ENCODE results near the gene LCORL.

Gene LCORL

GRCh38 chr4:17809667-17810066 is 211.9 kb downstream of the LCORL start:
- no peak for DNase-seq
- H3K36me3 ChIP-seq: peaks cover 0 to 1% (median 0%) of the 10 kb centered on the region in 3 donors
- intact Hi-C loops (cut with DNase I; ENCODE audit: low total_unique reads): loop anchor here (2.0 to 10.0 kb wide), 3 partner anchors 195 to 233 kb away; partner anchors contain the start of genes LAP3, LCORL and MED28

GRCh38 chr4:17807446-17807845 is 214.1 kb downstream of the LCORL start:
- peaks cover 16 to 24% (median 20%) of the 10 kb centered on the region in 3 donors for H3K36me3 ChIP-seq
- peak overlapping the region in 1 of 2 donors; percentile 29 for H3K27ac ChIP-seq
- no peaks in the 10 kb centered on the region for H3K9me3 ChIP-seq
- H3K4me1 ChIP-seq: peaks cover 0 to 51% (median 32%) of the 10 kb centered on the region in 4 donors
- TF ChIP-seq CTCF (IDR thresholded peaks at IDR 0.05): no peak
- H3K4me3 ChIP-seq: peak overlapping the region; percentile 12 to 32
- no peak for DNase-seq
- H3K27me3 ChIP-seq: no peaks in the 10 kb centered on the region
- intact Hi-C loops (cut with DNase I; ENCODE audit: low total_unique reads): loop anchor here (10.0 kb wide), 1 partner anchor 193 kb away; the partner anchor contains the start of gene MED28

More at GRCh38 chr4:17809667-17810066, 211.9 kb downstream of the LCORL start:
- Histone ChIP-seq H3K4me3 (peak overlapping the region; percentile 80 to 94), H3K27ac (peak overlapping the region; percentile 93 to 97), H3K9me3 (no peaks in the 10 kb centered on the region), H3K4me1 (peaks cover 0 to 51% (median 32%) of the 10 kb centered on the region in 4 donors), H3K27me3 (no peaks in the 10 kb centered on the region)
- TF ChIP-seq CTCF (IDR thresholded peaks at IDR 0.05): no peak

GRCh38 chr4:17805580-17806155 is 215.9 kb downstream of the LCORL start:
- H3K27me3 ChIP-seq: no peaks in the 10 kb centered on the region
- no peaks in the 10 kb centered on the region for H3K9me3 ChIP-seq
- no peak for DNase-seq
- TF ChIP-seq CTCF (IDR thresholded peaks at IDR 0.05): no peak
- peaks cover 16 to 34% (median 20%) of the 10 kb centered on the region in 3 donors for H3K36me3 ChIP-seq
- intact Hi-C loops (cut with DNase I; ENCODE audit: low total_unique reads): loop anchor here (10.0 kb wide), 1 partner anchor 191 kb away; the partner anchor contains the start of gene MED28
- peaks cover 0 to 44% (median 25%) of the 10 kb centered on the region in 4 donors for H3K4me1 ChIP-seq
- H3K27ac ChIP-seq: no peak overlapping the region
- no peak overlapping the region for H3K4me3 ChIP-seq

GRCh38 chr4:17797808-17798207 is 223.7 kb downstream of the LCORL start:
- Histone ChIP-seq H3K27me3 (no peaks in the 10 kb centered on the region), H3K27ac (no peak overlapping the region), H3K4me3 (no peak overlapping the region), H3K4me1 (no peaks in the 10 kb centered on the region), H3K36me3 (peaks cover 0 to 22% (median 2%) of the 10 kb centered on the region in 3 donors), H3K9me3 (no peaks in the 10 kb centered on the region)
- TF ChIP-seq CTCF (IDR thresholded peaks at IDR 0.05): no peak
- intact Hi-C loops (cut with DNase I; ENCODE audit: low total_unique reads): no loop called here
- DNase-seq: no peak

- TF ChIP-seq CTCF (IDR thresholded peaks at IDR 0.05): no peak
- DNase-seq: no peak
- intact Hi-C loops (cut with DNase I; ENCODE audit: low total_unique reads): no loop called here
- peaks cover 0 to 8% (median 6%) of the 10 kb centered on the region in 3 donors for H3K36me3 ChIP-seq
- H3K4me1 ChIP-seq: no peaks in the 10 kb centered on the region
- no peak overlapping the region for H3K4me3 ChIP-seq
- H3K27ac ChIP-seq: no peak overlapping the region
- no peaks in the 10 kb centered on the region for H3K27me3 ChIP-seq
- H3K9me3 ChIP-seq: no peaks in the 10 kb centered on the region
Observed at GRCh38 chr4:17794730-17795129, 226.8 kb downstream of the LCORL start.
